ENCODE results near the gene SUN5. TPM values are rescaled to one million over a fixed set of nuclear protein-coding genes. Genes with fewer than 3 reads are reported as not detected.
"Not testable (repeated sequence)": the region's sequence is repeated elsewhere in the genome, so short reads cannot be mapped to it uniquely, and the experiment has no call there.

SUN5 gene
- polyA plus RNA-seq, 3 donors, result not detected

DNA sequence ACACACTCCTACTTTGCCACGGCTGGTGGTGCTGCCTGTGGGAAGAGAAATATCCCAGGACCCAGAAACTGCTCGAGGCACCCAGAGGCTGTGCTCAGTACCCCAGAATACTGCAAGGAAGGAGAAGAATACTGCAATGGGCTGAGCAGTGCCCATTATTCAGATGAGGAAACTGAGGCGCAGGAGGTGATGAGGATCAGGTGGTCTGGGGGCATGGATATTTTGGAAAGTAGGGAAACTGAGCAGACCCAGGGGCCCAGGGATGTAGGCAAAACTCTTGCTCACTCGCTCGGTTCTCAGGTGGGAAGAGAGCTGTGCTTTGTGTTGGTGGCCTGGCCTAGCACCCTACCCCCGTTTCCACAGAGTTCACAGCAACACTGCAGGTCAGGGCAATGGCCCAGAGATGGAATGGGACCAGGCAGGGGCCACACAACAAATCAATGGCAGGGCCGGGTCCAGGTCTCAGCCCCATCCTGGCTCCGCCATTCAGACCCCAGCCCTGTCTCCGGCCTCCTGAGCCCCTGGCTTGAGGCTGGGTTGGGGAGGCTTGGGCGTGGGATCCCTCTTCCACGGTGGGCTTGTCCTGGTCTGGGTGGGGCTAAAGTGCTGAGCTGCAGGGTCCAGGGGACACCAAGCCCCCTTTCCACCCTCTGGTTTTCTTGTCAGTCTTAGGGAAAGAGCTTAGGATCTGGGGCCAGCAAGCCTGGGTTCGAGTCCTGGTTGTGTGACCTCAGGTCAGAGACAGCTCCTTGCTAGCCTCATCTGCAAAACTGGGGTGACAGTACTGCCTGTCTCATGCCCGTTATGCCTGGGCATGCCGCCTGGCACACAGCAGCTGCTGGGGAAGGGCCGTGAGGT, 33.9 kb downstream of the SUN5 start:
- no peak for DNase-seq (ENCODE audit: extremely low read depth in 1 of 11, low read depth in 9 of 11, low spot score in 4 of 11)

DNA sequence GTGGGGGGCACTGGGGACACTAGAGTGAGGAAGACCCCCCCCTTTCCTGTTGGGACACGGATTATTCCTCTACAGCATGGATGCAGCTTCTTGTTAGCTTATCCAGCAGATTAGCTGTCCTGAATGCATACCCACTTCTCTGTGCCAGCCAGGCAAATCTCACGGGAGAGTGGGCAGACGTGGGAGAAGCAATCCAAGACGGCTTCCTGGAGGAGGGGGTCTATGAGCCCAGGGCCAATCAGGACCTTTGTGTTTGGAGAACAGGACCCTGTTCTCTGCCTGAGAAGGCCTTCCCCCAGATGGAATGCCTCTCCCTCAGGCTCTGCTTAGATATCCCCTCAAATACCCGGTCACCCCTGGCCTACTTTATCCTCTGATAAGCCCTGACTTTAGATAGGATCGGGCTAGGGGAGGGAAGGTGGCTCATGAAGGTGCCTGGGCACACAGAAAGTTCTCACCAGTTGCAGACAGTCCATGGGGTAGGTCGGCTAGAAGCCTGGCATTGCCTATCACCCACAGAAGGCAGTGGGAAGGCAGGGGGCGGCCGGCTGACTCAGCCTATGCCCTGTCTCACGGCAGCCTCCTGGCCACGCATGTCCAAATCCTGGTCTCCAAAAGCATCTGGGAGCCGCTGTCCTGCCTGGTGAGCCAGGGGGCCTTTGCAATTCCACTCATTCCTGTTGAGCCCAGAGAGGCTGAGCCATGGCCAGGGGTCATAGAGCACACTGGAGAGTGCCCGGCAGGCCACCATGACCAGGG, 34.7 kb downstream of the SUN5 start:
- no peak for DNase-seq (ENCODE audit: extremely low read depth in 1 of 11, low read depth in 9 of 11, low spot score in 4 of 11)

DNA sequence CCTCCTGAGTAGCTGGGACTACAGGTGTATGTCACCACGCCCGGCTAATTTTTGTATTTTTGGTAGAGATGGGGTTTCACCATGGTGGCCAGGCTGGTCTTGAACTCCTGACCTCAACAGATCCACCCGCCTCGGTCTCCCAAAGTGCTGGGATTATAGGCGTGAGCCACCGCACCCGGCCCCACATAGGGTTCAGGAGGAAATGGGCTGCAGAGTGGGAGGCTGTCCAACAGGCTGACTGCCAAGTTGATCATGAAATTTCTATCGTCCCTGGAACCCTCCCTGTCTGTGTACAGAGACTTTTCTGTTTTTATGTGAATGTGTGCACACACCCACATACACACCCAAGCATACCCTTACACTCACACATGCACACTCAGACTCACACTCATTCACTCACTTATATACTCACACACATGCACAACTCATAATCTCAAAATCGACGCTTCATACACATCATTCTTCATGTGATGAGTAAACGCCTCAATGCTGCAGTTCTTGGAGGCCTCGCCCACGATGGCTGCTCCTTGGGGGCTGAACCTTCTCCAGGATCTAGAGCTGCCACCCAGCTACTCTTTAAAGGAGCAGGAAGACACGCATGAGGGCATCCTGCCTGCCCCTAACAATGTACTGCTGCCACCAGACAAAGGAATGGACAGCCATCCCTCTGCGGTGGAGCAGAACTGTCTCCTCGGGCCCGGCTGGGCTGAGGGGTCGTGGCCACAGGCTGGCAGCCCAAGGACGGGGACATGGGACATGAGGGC, 35.6 kb downstream of the SUN5 start:
- no peak for DNase-seq (ENCODE audit: extremely low read depth in 1 of 11, low read depth in 9 of 11, low spot score in 4 of 11)

DNA sequence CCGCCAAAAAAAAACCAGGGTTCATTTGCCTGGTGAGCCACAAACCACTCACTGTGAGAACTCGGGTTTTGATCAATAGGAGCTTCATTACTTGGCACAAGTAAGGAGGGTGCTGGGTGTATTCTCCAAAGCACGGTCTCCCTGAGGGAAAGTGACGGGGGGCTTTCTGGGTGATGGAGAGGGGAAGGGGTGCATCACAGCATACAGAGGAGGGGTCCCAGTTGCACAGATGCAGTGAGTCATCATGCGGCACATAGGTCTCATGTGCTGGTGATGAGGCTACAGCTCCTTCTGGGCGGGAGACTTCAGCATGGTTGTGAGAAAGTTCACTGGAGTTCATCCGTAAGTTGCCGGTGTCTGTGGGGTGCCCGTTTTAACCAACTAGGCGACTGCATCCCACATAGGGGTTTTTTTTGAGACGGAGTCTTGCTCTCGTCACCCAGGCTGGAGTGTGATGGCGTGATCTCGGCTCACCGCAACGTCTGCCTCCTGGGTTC, 36.2 kb downstream of the SUN5 start:
- no peak for DNase-seq (ENCODE audit: extremely low read depth in 1 of 11, low read depth in 9 of 11, low spot score in 4 of 11)

- no peak for DNase-seq (ENCODE audit: extremely low read depth in 1 of 11, low read depth in 9 of 11, low spot score in 4 of 11)
Observed at GRCh38 chr20:32966881-32967781, 37.1 kb downstream of the SUN5 start.

- DNase-seq (ENCODE audit: extremely low read depth in 1 of 11, low read depth in 9 of 11, low spot score in 4 of 11), result no peak
Observed at GRCh38 chr20:32966382-32966781, 37.9 kb downstream of the SUN5 start.

- no peak for DNase-seq (ENCODE audit: extremely low read depth in 1 of 11, low read depth in 9 of 11, low spot score in 4 of 11)
Observed at GRCh38 chr20:32965581-32966373, 38.5 kb downstream of the SUN5 start.

GRCh38 chr20:32965115-32965514, 39.1 kb downstream of the SUN5 start:
- no peak for DNase-seq (ENCODE audit: extremely low read depth in 1 of 11, low read depth in 9 of 11, low spot score in 4 of 11)

- no peak for DNase-seq (ENCODE audit: extremely low read depth in 1 of 11, low read depth in 9 of 11, low spot score in 4 of 11)
Observed at GRCh38 chr20:32964575-32964974, 39.7 kb downstream of the SUN5 start.

DNA sequence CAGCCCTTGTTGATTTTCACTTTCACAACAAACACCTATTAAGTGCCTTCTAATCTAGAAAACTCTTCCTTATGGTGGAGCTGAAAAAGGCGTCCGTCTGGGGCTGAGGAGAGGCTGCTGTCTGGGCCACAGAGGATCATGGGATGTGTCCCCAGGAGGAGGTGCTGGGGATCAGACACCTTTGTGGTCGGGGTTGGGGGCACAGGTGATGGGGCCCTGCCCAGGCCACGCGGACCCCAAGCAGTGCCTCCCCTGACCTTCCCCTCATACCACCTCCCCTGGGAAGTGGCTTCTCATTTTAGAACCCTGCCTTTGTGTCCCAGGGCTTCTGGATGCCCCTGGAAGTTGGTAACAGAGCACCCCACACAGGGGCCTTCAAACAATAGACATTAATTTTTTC, 41.1 kb downstream of the SUN5 start:
- DNase-seq (ENCODE audit: extremely low read depth in 1 of 11, low read depth in 9 of 11, low spot score in 4 of 11), result no peak

DNA sequence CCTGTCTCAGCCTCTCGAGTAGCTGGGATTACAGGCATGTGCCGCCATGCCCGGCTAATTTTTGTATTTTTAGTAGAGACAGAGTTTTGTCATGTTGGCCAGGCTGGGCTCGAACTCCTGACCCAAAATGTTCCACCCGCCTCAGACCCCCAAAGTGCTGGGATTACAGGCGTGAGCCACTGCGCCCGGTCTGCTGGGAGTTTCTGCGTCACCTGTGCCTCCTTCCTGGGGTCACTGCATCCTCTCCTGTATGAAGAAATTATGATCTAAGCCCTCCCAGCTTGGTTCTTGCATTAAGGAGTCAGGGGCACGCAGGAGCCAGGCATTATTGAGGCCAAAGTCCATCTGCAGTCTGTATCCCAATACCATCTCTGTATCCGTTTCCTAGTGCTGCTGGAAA, 41.6 kb downstream of the SUN5 start:
- not testable (repeated sequence) for DNase-seq (ENCODE audit: extremely low read depth in 1 of 11, low read depth in 9 of 11, low spot score in 4 of 11)

DNA sequence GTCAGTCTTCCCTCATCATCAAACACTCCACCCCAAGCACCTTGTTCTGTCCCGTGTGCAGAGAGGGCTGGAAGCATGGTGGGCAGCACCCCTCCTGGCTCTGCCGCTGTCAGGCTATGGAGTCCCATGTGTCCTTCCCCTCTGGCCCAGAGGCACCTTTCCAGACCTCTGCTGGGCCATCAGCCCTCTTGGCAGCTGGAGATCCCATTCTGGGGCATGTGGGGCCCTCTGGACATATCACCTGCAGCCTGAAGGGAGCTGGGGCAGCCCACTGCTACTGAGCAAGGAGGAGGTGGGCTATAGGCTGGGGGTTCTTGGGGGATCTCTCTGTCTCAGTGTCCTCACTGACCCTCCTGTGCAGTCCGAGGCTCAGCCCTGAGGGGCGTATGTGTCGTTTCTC, 42.2 kb downstream of the SUN5 start:
- no peak for DNase-seq (ENCODE audit: extremely low read depth in 1 of 11, low read depth in 9 of 11, low spot score in 4 of 11)

- no peak for DNase-seq (ENCODE audit: extremely low read depth in 1 of 11, low read depth in 9 of 11, low spot score in 4 of 11)
Observed at GRCh38 chr20:32960849-32961731, 43.1 kb downstream of the SUN5 start.

- DNase-seq (ENCODE audit: extremely low read depth in 1 of 11, low read depth in 9 of 11, low spot score in 4 of 11), result no peak
Observed at GRCh38 chr20:32960222-32960518, 44.1 kb downstream of the SUN5 start.

- DNase-seq (ENCODE audit: extremely low read depth in 1 of 11, low read depth in 9 of 11, low spot score in 4 of 11), result no peak
Observed at GRCh38 chr20:32959351-32960221, 44.6 kb downstream of the SUN5 start.

DNA sequence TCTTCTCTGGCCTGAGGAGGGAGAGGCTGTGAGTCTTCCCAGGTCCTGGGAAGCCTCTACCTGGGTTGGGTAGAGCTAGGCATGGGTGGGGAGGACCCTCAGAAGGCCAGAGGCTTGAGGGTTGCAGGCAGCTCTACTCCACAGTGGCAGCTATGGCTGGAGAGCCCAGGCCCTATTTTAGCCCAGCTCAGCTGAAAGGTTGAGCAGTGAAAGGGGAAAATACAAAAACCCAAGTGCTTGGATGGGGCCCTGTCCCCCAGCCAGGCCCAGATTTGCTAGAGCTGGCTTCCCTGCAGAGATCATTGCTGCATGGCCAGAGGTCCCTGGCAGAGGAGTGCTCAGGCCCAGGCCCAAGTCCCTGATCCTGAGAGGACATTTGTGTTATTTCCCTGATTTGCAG, 45.7 kb downstream of the SUN5 start:
- no peak for DNase-seq (ENCODE audit: extremely low read depth in 1 of 11, low read depth in 9 of 11, low spot score in 4 of 11)
